T follicular helper cell (primary cell): ENCODE measurements around the gene KLHL33.
A peak's percentile ranks its signal among the peaks of the same experiment; 100 is the strongest.

ENCODE experiments used
- DNase-seq: peaks from one replicate; pipeline ENCODE4 v3.0.0-alpha.2; 2020; ENCODE audit warnings: low read depth

KLHL33 gene

DNA sequence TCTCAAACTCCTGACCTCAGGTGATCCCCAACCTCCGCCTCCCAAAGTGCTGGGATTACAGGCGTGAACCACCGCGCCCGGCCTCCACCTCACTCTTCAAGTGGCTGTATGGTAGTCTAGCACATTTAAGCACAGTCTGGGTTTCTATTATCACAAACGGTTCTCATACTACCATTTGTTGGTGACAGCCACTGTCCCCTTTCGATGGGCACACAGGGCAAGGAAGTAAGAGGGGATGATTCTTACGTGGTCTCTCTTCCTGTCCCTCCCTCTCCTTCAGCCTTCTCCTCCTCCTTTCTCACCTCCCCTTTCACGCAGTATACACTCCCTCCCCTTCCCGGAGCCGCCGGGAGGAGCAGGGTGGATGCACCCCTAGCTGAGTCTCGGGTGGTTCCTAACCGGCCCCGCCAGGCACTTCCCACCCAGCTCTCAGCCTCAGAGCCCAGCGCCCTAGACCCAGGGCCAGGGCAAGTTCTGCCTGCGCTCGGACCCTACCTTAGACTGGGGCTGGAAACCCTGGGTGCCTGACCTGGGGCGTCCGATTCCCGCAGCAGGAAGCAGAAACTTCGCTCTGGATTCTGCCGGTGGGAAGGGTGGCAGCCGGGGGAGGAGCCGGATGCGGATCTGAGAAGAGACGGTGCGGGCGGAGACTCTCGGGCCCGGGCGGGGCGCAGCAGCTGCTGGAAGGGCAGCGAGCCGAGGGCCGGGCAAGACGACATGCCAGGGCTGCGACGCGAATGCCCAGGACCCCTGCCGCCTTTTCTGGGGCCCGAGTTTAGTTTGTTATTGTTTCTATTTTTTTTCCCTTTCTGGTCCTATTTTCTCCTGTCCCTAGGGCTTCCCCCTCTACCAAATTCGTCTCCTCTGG lies 22.9 kb downstream of the KLHL33 start, which contains the start of gene TEP1:
Gene TEP1, minus strand, starts transcription at position 626 of the 868 bp plus-strand sequence. CDS start 5,062 bp downstream, outside the sequence.
- DNase-seq: peak; percentile 58

- DNase-seq: no peak
These were observed 23.6 kb downstream of the KLHL33 start for GRCh38 chr14:20412411-20412810.

DNA sequence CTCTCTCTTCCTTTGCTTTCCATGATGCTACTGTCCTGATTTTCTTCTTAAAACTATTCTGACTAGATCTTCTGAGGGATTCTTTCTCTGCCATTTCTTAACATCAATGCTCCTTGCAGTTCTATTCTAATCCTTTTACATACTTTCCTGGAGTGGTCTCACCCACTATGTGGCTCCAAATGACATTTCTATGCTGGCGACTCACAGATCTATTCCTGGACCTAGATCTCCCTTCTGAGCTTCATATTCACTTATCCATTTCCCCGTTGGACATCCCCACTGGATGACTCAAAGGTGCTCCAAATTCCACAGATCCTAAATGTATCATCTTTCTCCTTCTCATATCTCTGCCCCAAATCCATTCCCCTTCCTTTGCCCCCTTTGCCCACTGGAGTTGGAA lies 26.7 kb downstream of the KLHL33 start:
- no peak for DNase-seq

- no peak for DNase-seq
These were observed 32.4 kb downstream of the KLHL33 start for GRCh38 chr14:20403521-20403920.

GRCh38 chr14:20400965-20401593 lies 34.9 kb downstream of the KLHL33 start:
- no peak for DNase-seq

DNA sequence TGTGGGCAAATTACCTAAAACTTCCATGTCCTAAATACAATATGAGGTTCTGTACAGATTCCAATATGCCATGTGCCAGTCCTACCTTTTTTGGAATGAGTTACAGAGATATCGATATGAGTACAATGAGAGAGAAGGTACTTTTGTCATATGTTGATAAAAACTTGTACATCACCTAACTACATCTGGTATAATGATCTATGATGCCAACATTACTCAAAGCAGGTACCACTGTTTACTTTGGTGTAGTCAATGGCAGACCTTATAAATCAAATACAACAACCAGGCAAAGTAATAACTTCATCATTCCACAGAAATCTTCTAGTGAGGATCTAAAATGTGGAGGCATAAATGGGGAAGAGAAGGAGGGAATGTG lies 35.4 kb downstream of the KLHL33 start:
- no peak for DNase-seq

- no peak for DNase-seq
These were observed 38.5 kb downstream of the KLHL33 start for GRCh38 chr14:20397511-20397910.

DNA sequence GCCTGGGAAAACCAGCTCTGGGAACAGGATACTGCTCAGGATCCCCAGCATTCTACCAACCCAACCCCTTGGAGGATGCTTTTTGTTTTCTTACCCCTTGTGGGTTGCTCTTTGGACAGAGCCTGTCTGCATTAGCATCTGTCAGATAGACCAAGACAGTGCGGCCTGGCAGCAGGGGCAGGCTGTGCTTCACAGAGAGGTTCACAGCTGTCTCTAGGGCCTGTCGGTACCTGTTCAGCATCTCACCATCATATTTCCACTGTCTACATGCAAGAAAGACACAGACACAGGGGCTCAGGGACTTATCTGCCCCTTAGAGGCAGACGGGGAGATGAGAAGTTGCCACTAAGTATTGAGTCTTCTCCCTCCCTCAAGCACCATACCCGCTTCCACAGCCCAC lies 44.5 kb downstream of the KLHL33 start:
- no peak for DNase-seq

DNA sequence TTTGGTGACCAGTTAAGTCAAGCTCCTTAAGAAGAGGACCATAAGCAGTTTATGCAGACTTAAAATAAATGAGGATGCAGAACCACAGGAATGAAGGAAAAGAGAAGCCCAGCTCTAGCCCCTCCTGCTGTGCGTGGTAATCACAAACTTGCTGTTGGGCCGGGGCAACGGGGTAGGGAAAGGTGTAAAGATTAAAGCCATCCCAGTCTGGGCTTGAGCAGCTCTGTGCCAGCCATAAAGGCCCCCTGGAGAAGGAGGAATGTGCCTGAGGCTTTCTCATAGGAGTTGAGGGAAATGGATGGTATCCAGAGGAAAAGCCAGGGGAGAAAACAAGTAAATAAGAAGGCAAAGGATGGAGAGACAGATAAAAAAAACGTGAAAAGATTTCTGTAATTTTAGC lies 47.8 kb downstream of the KLHL33 start:
- DNase-seq: no peak

GRCh38 chr14:20387576-20387975 lies 48.4 kb downstream of the KLHL33 start:
- no peak for DNase-seq

GRCh38 chr14:20386276-20386855 lies 49.6 kb downstream of the KLHL33 start:
- DNase-seq: no peak

- no peak for DNase-seq
These were observed 51.1 kb downstream of the KLHL33 start for GRCh38 chr14:20384886-20385285.

GRCh38 chr14:20384321-20384720 lies 51.6 kb downstream of the KLHL33 start:
- DNase-seq: no peak

DNA sequence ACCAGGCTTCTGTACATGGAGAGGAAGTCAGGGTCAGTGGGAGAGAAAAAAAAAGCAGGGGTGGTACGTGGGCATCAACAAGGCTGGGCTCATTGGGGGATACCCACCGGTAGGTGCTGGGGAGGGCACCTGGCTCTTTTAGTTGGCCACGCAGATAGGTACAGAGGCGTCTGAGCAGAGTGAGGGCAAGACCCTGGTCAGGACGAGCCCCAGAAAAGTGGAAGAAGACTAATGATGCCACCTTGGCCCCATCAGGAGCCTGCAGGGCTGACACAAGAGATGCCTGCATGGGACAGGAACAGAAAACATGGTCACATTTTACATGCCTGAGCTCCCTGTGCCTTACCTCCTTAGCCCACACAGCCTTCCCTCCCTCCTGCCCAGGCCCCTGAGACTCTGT lies 52.3 kb downstream of the KLHL33 start:
- no peak for DNase-seq

DNA sequence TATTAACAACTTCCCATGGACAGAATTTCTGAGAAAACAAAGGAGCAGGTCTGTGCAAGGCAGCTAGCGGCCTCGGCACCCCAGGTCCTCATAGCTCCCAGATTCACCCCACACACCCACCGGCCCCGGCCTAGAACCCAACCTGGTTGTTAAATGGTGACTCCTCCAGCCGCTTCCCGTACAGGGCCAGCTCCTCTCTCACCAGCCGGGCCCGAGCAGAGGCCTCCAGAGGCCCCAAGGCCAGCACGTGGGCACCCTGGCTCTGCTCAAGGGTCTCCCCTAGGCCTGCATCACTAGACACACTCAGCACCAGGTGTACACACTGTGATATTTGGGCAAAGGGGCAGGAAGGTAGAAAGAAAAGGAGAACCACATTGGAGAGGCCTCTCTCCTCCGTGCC lies 52.9 kb downstream of the KLHL33 start:
- no peak for DNase-seq

- DNase-seq: no peak
These were observed 53.4 kb downstream of the KLHL33 start for GRCh38 chr14:20382526-20382925.

GRCh38 chr14:20381341-20381740 lies 54.6 kb downstream of the KLHL33 start:
- no peak for DNase-seq

DNA sequence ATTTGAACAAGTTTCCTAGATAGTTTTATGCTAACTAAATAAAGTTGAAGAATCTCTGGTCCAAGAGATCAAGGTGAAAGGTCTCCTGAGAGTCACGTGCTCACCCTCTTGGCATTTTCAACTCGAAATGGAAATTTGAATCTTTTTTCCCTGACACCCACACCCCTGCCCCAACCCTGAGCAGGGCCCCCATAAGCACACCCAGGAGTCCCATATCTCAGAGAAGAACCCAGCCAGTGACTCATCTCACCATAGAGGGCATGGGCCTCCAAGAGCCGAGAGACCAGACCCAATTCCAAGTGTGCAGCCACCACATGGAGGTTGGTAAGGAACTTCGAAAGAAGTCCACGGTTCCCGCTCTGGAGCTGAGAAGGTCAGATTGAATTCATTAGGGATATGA lies 55.3 kb downstream of the KLHL33 start:
- DNase-seq: no peak

DNA sequence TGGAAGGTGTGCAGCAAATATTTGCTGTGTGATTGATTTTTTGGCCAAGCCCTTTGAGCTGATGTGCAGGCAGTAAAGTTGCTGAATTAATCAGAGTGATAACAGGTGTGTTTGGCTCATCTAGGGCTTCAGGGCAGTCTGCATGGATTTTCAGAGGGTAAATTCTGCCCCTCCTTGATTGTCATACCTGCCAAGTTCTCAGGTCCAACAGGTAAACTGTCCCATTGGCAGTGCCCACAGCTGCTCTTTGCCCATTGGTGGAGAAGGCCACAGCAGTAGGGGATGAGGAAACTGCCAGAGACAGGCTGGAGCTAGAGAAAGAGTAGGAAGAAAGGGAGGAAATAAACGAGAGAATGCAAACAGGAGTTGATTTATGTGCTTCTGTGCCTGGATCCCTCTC lies 56.2 kb downstream of the KLHL33 start:
- DNase-seq: no peak

- DNase-seq: no peak
These were observed 58.8 kb downstream of the KLHL33 start for GRCh38 chr14:20377171-20377570.

- no peak for DNase-seq
These were observed 59.8 kb downstream of the KLHL33 start for GRCh38 chr14:20376071-20376588.
